B cell (primary cell): ENCODE measurements around the gene GAREM1. TPM values are rescaled to one million over a fixed set of nuclear protein-coding genes. Genes with fewer than 3 reads are reported as not detected.

ENCODE experiments used
- ATAC-seq: fragments of 200-7000 bp; cut with Tn5 transposase; one replicate; pipeline ENCODE4 v1.10.0; 2021; ENCODE audit warnings: low read depth, mild to moderate bottlenecking, moderate number of reproducible peaks, moderate library complexity
- CTCF ChIA-PET: fragments of 350-600 bp; sonication (Branson Sonifier 250); formaldehyde crosslinking; loops from one replicate; lab custom pipeline; 2021; ENCODE audit warnings: antibody characterized with exemption, inconsistent platforms; lab: Charles Lee
- POLR2A ChIA-PET: fragments of 350-600 bp; sonication (Branson Sonifier 250); formaldehyde crosslinking; loops from one replicate; lab custom pipeline; 2021; ENCODE audit warnings: antibody characterized with exemption; lab: Charles Lee
- DNase-seq: peaks from one replicate; pipeline ENCODE4 v3.0.0; 2013
- H2AFZ ChIP-seq: 2 replicates; pipeline ENCODE4 v1.6.1; 2012; ENCODE audit warnings: mild to moderate bottlenecking, low read depth, low read length; ENCODE audit not compliant: insufficient read depth, poor library complexity, severe bottlenecking
- H3K27ac ChIP-seq, 2 donors: 1 replicate in 1 of 2; 2 replicates in 1 of 2; pipeline ENCODE4 v1.5.1; 2012 to 2013; ENCODE audit warnings: low read length in 2 of 2, mild to moderate bottlenecking in 2 of 2, moderate library complexity in 1 of 2
- H3K27me3 ChIP-seq, 4 experiments: fragments of 200-600 bp in 1 of 4; sonication (generic) in 1 of 4; replicated peaks in 1 of 4; 1 replicate in 2 of 4; 2 replicates in 2 of 4; pipeline versions ENCODE4 v1.6.1 to v1.7.0; 2013 to 2016; ENCODE audit warnings: low read length in 3 of 4, mild to moderate bottlenecking in 2 of 4, mixed read lengths in 1 of 4, moderate library complexity in 1 of 4; ENCODE audit not compliant: insufficient read depth in 4 of 4, control insufficient read depth in 3 of 4; ENCODE audit errors: control extremely low read depth in 1 of 4
- H3K36me3 ChIP-seq, 2 experiments: replicated peaks in 1 of 2; 1 replicate in 1 of 2; 2 replicates in 1 of 2; pipeline versions ENCODE4 v1.6.1 to v1.7.1; 2013; ENCODE audit warnings: low read length in 1 of 2; ENCODE audit not compliant: insufficient read depth in 2 of 2, control insufficient read depth in 1 of 2; ENCODE audit errors: control extremely low read depth in 1 of 2, extremely low read depth in 1 of 2
- H3K4me1 ChIP-seq, 2 donors: fragments of 200-600 bp in 1 of 2; sonication (generic) in 1 of 2; 1 replicate in 1 of 2; 2 replicates in 1 of 2; pipeline versions ENCODE4 v1.5.1 to v1.6.1; 2013 to 2017; ENCODE audit warnings: low read length in 2 of 2; ENCODE audit not compliant: control insufficient read depth in 2 of 2, insufficient read depth in 2 of 2
- H3K4me2 ChIP-seq: replicated peaks from 2 replicates; pipeline ENCODE3; 2012; ENCODE audit warnings: mild to moderate bottlenecking, low read depth, low read length; ENCODE audit not compliant: poor library complexity, severe bottlenecking
- H3K4me3 ChIP-seq, 5 experiments: fragments of 200-600 bp in 1 of 5; sonication (generic) in 1 of 5; 1 replicate in 3 of 5; 2 replicates in 2 of 5; pipeline versions ENCODE4 v1.5.1 to v1.7.0; 2011 to 2016; ENCODE audit warnings: low read length in 4 of 5, mild to moderate bottlenecking in 4 of 5, low read depth in 2 of 5, control low read depth in 1 of 5, moderate library complexity in 1 of 5; ENCODE audit not compliant: insufficient read depth in 1 of 5; ENCODE audit errors: control extremely low read depth in 1 of 5, extremely low read depth in 1 of 5
- H3K79me2 ChIP-seq: fragments of 200-600 bp; sonication (generic); one replicate; pipeline ENCODE4 v1.6.0; 2016; ENCODE audit warnings: low read length; ENCODE audit not compliant: control insufficient read depth, insufficient read depth
- H3K9ac ChIP-seq: fragments of 200-600 bp; sonication (generic); 2 replicates; pipeline ENCODE4 v1.6.1; 2017; ENCODE audit warnings: mild to moderate bottlenecking, low read length, moderate library complexity
- H3K9me3 ChIP-seq, 3 donors: one replicate each; pipeline versions ENCODE4 v1.6.1 to v1.7.1; 2013; ENCODE audit warnings: low read length in 2 of 3; ENCODE audit not compliant: control insufficient read depth in 2 of 3, insufficient read depth in 1 of 3; ENCODE audit errors: control extremely low read depth in 1 of 3
- H4K20me1 ChIP-seq: 2 replicates; pipeline ENCODE4 v1.6.0; 2012; ENCODE audit warnings: mild to moderate bottlenecking, low read length; ENCODE audit not compliant: insufficient read depth, control insufficient read depth, poor library complexity, severe bottlenecking
- H3K27ac Mint-ChIP-seq: one replicate; pipeline ENCODE4 v1.8.0; 2021; ENCODE audit warnings: mixed read lengths
- H3K27me3 Mint-ChIP-seq: one replicate; pipeline ENCODE4 v1.8.0; 2021; ENCODE audit warnings: mixed read lengths
- H3K4me1 Mint-ChIP-seq: one replicate; pipeline ENCODE4 v1.8.0; 2021; ENCODE audit warnings: mixed read lengths
- H3K4me3 Mint-ChIP-seq: one replicate; pipeline ENCODE4 v1.8.0; 2021; ENCODE audit warnings: mixed read lengths
- H3K9me3 Mint-ChIP-seq: one replicate; pipeline ENCODE4 v1.8.0; 2022; ENCODE audit warnings: mixed read lengths; ENCODE audit not compliant: insufficient read depth
- CTCF ChIP-seq: fragments of 200-600 bp; IDR thresholded peaks from one replicate; pipeline ENCODE4 v1.8.0; 2022; ENCODE audit warnings: antibody characterized with exemption, mild to moderate bottlenecking
- EZH2 ChIP-seq: IDR thresholded peaks from 2 replicates; pipeline ENCODE4 v1.6.1; 2012; ENCODE audit warnings: borderline replicate concordance, low read depth, mild to moderate bottlenecking, moderate library complexity, low read length; ENCODE audit not compliant: insufficient read depth, poor library complexity, severe bottlenecking
- WGBS: methylation state at CpG from one replicate; pipeline ENCODE4 v1.1.5; 2013; ENCODE audit warnings: missing lambda C conversion rate; ENCODE audit not compliant: insufficient coverage; 5-methylcytosine and 5-hydroxymethylcytosine counted together
- intact Hi-C: fragments of 100-400 bp; cut with micrococcal nuclease; formaldehyde crosslinking; loops from one replicate; pipeline ENCODE4 v1.10.0; 2022
- polyA plus RNA-seq: library from polyadenylated mRNA; depleted of rRNA; stranded (reverse); fragments of >200 nt; gene quantifications from 2 replicates; pipeline ENCODE4 v1.2.3, GENCODE V29; 2012
- total RNA-seq, 2 donors: library from RNA; stranded (reverse); fragments of 120-200 nt in 1 of 2; gene quantifications; 1 replicate in 1 of 2; 2 replicates in 1 of 2; pipeline versions ENCODE4 v1.2.3 to v1.2.4, GENCODE V29; 2013 to 2022

GAREM1 gene
- total and polyA plus RNA-seq, 2 donors (not counting 1 experiment from before 2014, with no cell fraction given): not detected

- TF ChIP-seq EZH2 (no peak), CTCF (peak; percentile 58)
- Histone ChIP-seq H2AFZ (no peak overlapping the region), H3K27me3 (peaks cover 0 to 2% (median 0%) of the 10 kb centered on the region in 4 experiments), H4K20me1 (no peaks in the 10 kb centered on the region), H3K4me2 (no peak overlapping the region), H3K79me2 (no peaks in the 10 kb centered on the region), H3K27ac (no peak overlapping the region), H3K36me3 (no peaks in the 10 kb centered on the region), H3K9ac (no peak overlapping the region), H3K9me3 (no peaks in the 10 kb centered on the region), H3K4me1 (no peaks in the 10 kb centered on the region), H3K4me3 (no peak overlapping the region)
- no peak overlapping the region for H3K27ac Mint-ChIP-seq
- no peaks in the 10 kb centered on the region for H3K4me1 Mint-ChIP-seq
- WGBS: 64% methylated on average over 2 of the region's 5 CpGs
- intact Hi-C loops: loop anchor here (10.0 kb wide), 1 partner anchor 283 kb away; no protein-coding TSS in a partner anchor
- peaks cover 16% of the 10 kb centered on the region for H3K27me3 Mint-ChIP-seq
- CTCF ChIA-PET: interaction anchor here (0.7 to 0.8 kb wide), 2 partner anchors 199 to 277 kb away, joined by 3 read pairs; partner anchors contain the start of gene GAREM1
- DNase-seq (no peak), ATAC-seq (no peak)
- H3K4me3 Mint-ChIP-seq: no peak overlapping the region
- POLR2A ChIA-PET: no interaction called here
- H3K9me3 Mint-ChIP-seq: no peaks in the 10 kb centered on the region
Measured at GRCh38 chr18:32271672-32272208, 198.9 kb downstream of the GAREM1 start.

- Histone ChIP-seq H3K9ac (no peak overlapping the region), H3K4me1 (no peaks in the 10 kb centered on the region), H3K4me2 (no peak overlapping the region), H3K4me3 (no peak overlapping the region), H4K20me1 (no peaks in the 10 kb centered on the region), H3K36me3 (no peaks in the 10 kb centered on the region), H3K27ac (no peak overlapping the region), H3K79me2 (no peaks in the 10 kb centered on the region), H3K9me3 (no peaks in the 10 kb centered on the region), H3K27me3 (peaks cover 0 to 2% (median 0%) of the 10 kb centered on the region in 4 experiments), H2AFZ (no peak overlapping the region)
- Mint-ChIP-seq H3K4me3 (no peak overlapping the region), H3K9me3 (no peaks in the 10 kb centered on the region), H3K27ac (no peak overlapping the region), H3K27me3 (peaks cover 20% of the 10 kb centered on the region), H3K4me1 (no peaks in the 10 kb centered on the region)
- no peak for ATAC-seq
- intact Hi-C loops: loop anchor here (10.0 kb wide), 1 partner anchor 284 kb away; no protein-coding TSS in a partner anchor
- DNase-seq: no peak
- ChIA-PET CTCF (interaction anchor here (0.6 kb wide), 1 partner anchor 962 kb away, joined by 3 read pairs; no protein-coding TSS in a partner anchor), POLR2A (no interaction called here)
- 82% methylated on average over 6 of the region's 8 CpGs for WGBS
- no peak for TF ChIP-seq EZH2
- no peak for TF ChIP-seq CTCF
Measured at GRCh38 chr18:32270341-32270740, 200.3 kb downstream of the GAREM1 start.
